HL-60 (cell line): Measurements from ENCODE around the gene SCFD1.

Experiments
- DNase-seq, 2 experiments: peaks; one replicate each; pipeline ENCODE4 v3.0.0-alpha.2; 2010 to 2020; ENCODE audit warnings: low read depth in 1 of 2, low spot score in 1 of 2
- H3K27ac ChIP-seq: fragments of 250-450 bp; sonication (Bioruptor Pico); replicated peaks from 2 replicates; pipeline ENCODE4 v1.5.1; 2020; ENCODE audit warnings: mild to moderate bottlenecking, moderate library complexity
- H3K27me3 ChIP-seq: fragments of 250-450 bp; sonication (Bioruptor Pico); 2 replicates; pipeline ENCODE4 v1.5.1; 2021; ENCODE audit warnings: mild to moderate bottlenecking, moderate library complexity; ENCODE audit not compliant: insufficient read depth, poor library complexity, severe bottlenecking
- H3K4me3 ChIP-seq: replicated peaks from 2 replicates; pipeline ENCODE4 v1.5.1; 2011; ENCODE audit warnings: mild to moderate bottlenecking, control low read depth, low read length; ENCODE audit not compliant: insufficient read depth
- CTCF ChIP-seq: IDR thresholded peaks from one replicate; pipeline ENCODE4 v1.5.1; 2011; ENCODE audit warnings: low read length, control low read depth, inconsistent platforms; ENCODE audit not compliant: insufficient read depth
- GABPA ChIP-seq: IDR thresholded peaks from 2 replicates; pipeline ENCODE4 v1.6.1; 2012; ENCODE audit warnings: low read depth
- POLR2AphosphoS5 ChIP-seq: IDR thresholded peaks from 2 replicates; pipeline ENCODE4 v1.6.1; 2012; ENCODE audit warnings: low read depth
- REST ChIP-seq: IDR thresholded peaks from 2 replicates; pipeline ENCODE4 v1.6.1; 2012; ENCODE audit warnings: low read depth; ENCODE audit not compliant: insufficient replicate concordance
- SPI1 ChIP-seq: IDR thresholded peaks from 2 replicates; pipeline ENCODE4 v1.6.1; 2012; ENCODE audit warnings: low read depth, mild to moderate bottlenecking, borderline replicate concordance

SCFD1 gene

GRCh38 chr14:30768791-30769190 lies 146.7 kb downstream of the SCFD1 start:
- Histone ChIP-seq H3K27ac (no peak overlapping the region), H3K27me3 (peaks cover 2% of the 10 kb centered on the region), H3K4me3 (no peak overlapping the region)
- no peak for DNase-seq
- TF ChIP-seq POLR2AphosphoS5 (no peak), REST (no peak), CTCF (no peak), GABPA (no peak), SPI1 (no peak)

- no peak for TF ChIP-seq SPI1
- no peak for TF ChIP-seq GABPA
- no peak for TF ChIP-seq POLR2AphosphoS5
- no peak for TF ChIP-seq CTCF
- TF ChIP-seq REST = no peak
- Histone ChIP-seq H3K27me3 (peaks cover 4% of the 10 kb centered on the region), H3K27ac (no peak overlapping the region), H3K4me3 (no peak overlapping the region)
- DNase-seq = no peak
These were observed 148.3 kb downstream of the SCFD1 start for GRCh38 chr14:30770376-30770775.

- TF ChIP-seq SPI1 (no peak), POLR2AphosphoS5 (no peak), CTCF (no peak), REST (no peak)
- Histone ChIP-seq H3K27ac (no peak overlapping the region), H3K4me3 (no peak overlapping the region), H3K27me3 (peaks cover 4% of the 10 kb centered on the region)
- no peak for DNase-seq
These were observed 149.5 kb downstream of the SCFD1 start for GRCh38 chr14:30771595-30771994.
